ENCODE measurements around the gene TDP1.

- TF ChIP-seq EZH2phosphoT487 (IDR thresholded peaks at IDR 0.05; ENCODE audit: insufficient read depth, low read depth) (no peak), EZH2 (IDR thresholded peaks at IDR 0.05; ENCODE audit: insufficient read depth, poor library complexity, severe bottlenecking) (no peak)
Observed at GRCh38 chr14:90062822-90063539, 107.3 kb downstream of the TDP1 start.
